HL-60 (cell line): ENCODE results near the gene BIRC5.
"Not testable (repeated sequence)": the region's sequence is repeated elsewhere in the genome, so short reads cannot be mapped to it uniquely, and the experiment has no call there.

Experiments used
- CTCF ChIP-seq: IDR thresholded peaks from one replicate; pipeline ENCODE4 v1.5.1; 2011; ENCODE audit warnings: low read length, control low read depth, inconsistent platforms; ENCODE audit not compliant: insufficient read depth
- GABPA ChIP-seq: IDR thresholded peaks from 2 replicates; pipeline ENCODE4 v1.6.1; 2012; ENCODE audit warnings: low read depth
- POLR2AphosphoS5 ChIP-seq: IDR thresholded peaks from 2 replicates; pipeline ENCODE4 v1.6.1; 2012; ENCODE audit warnings: low read depth
- REST ChIP-seq: IDR thresholded peaks from 2 replicates; pipeline ENCODE4 v1.6.1; 2012; ENCODE audit warnings: low read depth; ENCODE audit not compliant: insufficient replicate concordance
- SPI1 ChIP-seq: IDR thresholded peaks from 2 replicates; pipeline ENCODE4 v1.6.1; 2012; ENCODE audit warnings: low read depth, mild to moderate bottlenecking, borderline replicate concordance

- not testable (repeated sequence) for TF ChIP-seq CTCF, POLR2AphosphoS5, GABPA, REST, SPI1
Observed at GRCh38 chr17:78171591-78172248, 42.3 kb upstream of the BIRC5 start.
